PFSK-1 (cell line): ENCODE results near the gene RHBDD3.

Experiments used
- POLR2AphosphoS5 ChIP-seq: IDR thresholded peaks from 2 replicates; pipeline ENCODE4 v1.6.1; 2012; ENCODE audit warnings: low read depth, mild to moderate bottlenecking, control low read depth, low read length, moderate library complexity
- SIN3A ChIP-seq: IDR thresholded peaks from 2 replicates; pipeline ENCODE4 v1.6.1; 2012; ENCODE audit warnings: mild to moderate bottlenecking, low read length, moderate library complexity, borderline replicate concordance; ENCODE audit not compliant: insufficient read depth

- TF ChIP-seq POLR2AphosphoS5, result no peak
- no peak for TF ChIP-seq SIN3A
These were observed 14.1 kb downstream of the RHBDD3 start for GRCh38 chr22:29253561-29254285.
